GM12801 (cell line): ENCODE measurements around the gene FARP1.

ENCODE experiments used
- CTCF ChIP-seq: IDR thresholded peaks from one replicate; pipeline ENCODE4 v1.5.1; 2011; ENCODE audit warnings: control low read depth; ENCODE audit not compliant: insufficient read length; ENCODE audit errors: extremely low read depth

Gene FARP1

DNA sequence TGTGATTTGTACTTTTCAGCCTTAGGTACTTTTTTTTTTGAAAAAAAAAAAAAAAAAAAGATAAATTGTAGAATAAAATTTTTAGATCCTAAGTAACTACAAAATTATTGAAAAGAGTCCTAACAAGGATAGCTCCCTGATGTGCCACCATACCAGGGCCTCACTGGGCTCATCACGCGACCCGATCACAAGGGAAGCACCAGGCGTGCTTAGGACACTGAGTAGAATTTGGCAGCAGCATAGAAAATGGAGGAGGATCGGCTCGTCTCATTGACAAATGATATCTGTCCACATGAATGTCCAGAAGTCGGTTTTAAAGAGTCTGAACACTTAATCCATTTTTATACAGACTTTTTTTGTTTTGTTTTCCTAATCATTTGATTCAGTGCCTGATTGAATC lies 255.0 kb downstream of the FARP1 start:
- no peak for TF ChIP-seq CTCF

- TF ChIP-seq CTCF: no peak
These were observed 255.7 kb downstream of the FARP1 start for GRCh38 chr13:98398581-98398980.

DNA sequence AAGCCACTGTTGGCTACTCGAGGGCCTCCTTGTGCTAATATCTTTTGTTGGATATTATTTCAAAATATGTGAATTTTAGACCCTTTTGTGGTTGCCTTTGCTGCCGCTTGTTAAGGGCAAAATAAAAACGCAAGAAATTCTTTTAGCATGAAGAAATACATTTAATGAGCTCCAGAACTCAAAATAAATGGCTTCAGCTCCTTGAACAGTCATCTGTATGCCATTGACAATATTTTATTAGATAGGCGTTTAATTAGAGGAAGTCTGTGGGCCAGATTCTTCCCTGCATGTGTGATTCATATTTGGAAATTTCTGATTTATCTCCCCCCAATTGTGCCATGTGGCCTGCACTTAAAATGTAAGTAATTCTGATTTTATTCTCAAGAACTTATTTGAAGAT lies 256.9 kb downstream of the FARP1 start:
- TF ChIP-seq CTCF: no peak

DNA sequence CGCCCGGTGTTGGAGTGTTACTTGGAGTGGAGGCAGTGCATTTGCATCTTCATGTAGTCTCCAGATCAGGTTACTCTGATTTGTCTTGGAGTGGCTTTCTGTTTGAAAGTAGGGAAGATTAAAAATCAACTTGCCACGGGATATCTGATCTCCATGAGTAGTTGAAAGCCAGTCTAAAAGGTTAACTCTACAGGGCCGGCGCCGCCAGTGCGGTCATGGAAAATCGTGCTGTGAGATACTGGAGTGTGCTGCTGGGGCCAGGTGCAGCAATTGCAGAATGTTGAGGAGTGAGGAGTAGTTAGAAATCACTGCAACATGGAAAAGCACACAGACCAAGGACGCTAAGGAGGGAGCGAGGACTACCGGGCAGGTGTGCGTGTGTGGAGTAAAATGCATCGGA lies 259.0 kb downstream of the FARP1 start:
- no peak for TF ChIP-seq CTCF

- TF ChIP-seq CTCF: no peak
These were observed 260.2 kb downstream of the FARP1 start for GRCh38 chr13:98403076-98403475.

GRCh38 chr13:98405107-98405571 lies 262.2 kb downstream of the FARP1 start:
- no peak for TF ChIP-seq CTCF

DNA sequence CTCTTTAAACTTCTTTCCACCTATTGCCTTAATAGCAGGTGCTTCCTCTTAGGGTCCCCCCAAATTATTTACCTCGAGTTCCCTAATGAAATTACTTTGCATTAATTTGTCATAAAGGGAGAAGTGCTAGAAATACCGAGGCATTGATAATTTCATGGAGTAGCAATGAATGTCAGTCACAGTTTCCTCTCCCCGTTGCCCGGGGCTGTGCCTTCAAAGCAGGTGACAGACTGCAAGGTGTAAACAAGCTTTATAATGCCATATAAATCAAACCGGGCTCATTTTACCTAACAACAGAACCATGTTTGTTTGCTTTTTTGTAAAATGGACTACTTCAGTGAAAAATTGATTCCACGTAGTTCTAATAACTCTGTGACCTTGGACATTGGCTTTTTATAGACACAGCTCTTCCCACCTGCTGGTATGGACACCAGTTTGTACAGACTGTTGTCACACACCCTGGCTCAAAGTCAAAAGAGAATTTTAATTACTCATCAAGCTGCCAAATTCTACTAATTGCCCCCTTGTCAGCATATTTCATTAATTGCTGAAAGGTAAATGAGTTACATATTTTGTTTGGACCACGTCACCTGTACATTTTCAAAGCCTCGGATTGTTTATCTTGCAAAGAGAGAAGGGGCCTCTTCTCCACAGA lies 262.9 kb downstream of the FARP1 start:
- no peak for TF ChIP-seq CTCF
